ENCODE measurements around the gene NRGN. TPM values are rescaled to one million over a fixed set of nuclear protein-coding genes. Genes with fewer than 3 reads are reported as not detected.

NRGN gene
- total RNA-seq, result 8.2 and 10.9 TPM in 2 replicates

GRCh38 chr11:124739479-124740276 lies at the start of gene NRGN:
NRGN (plus strand) TSS chr11:124739942; CDS start chr11:124740085, 143 bp downstream.

GRCh38 chr11:124751741-124752470 lies 12.2 kb downstream of the NRGN start, which contains the start of gene VSIG2:
VSIG2 (minus strand) TSS chr11:124752255; CDS start chr11:124752137, 118 bp downstream.

GRCh38 chr11:124762105-124762623 lies 22.4 kb downstream of the NRGN start, which contains the start of gene ESAM:
ESAM (minus strand) TSS chr11:124762290; CDS start chr11:124762154, 136 bp downstream.

Other genes starting within 250 kb of the NRGN start
- gene OR8B12, start 196.3 kb upstream of the NRGN start, total RNA-seq, result not detected in 2 replicates
- not detected in 2 replicates for gene OR8A1, start 169.9 kb upstream of the NRGN start, total RNA-seq
- gene PANX3, start 128.5 kb upstream of the NRGN start, total RNA-seq, result not detected in 2 replicates
- gene TBRG1, start 117.1 kb upstream of the NRGN start, total RNA-seq, result 21.7 TPM in 2 replicates
- gene SIAE, start 66.2 kb upstream of the NRGN start, total RNA-seq, result 18.2 and 20.4 TPM in 2 replicates
- gene SPA17, start 66.0 kb upstream of the NRGN start, total RNA-seq, result 10.4 and 10.6 TPM in 2 replicates
- 0.27 and 0.43 TPM in 2 replicates for gene VSIG2, start 12.3 kb downstream of the NRGN start, total RNA-seq
- 136 and 154 TPM in 2 replicates for gene ESAM, start 22.3 kb downstream of the NRGN start, total RNA-seq
- gene MSANTD2, start 60.5 kb downstream of the NRGN start, total RNA-seq, result 20.1 and 23.7 TPM in 2 replicates
- gene ROBO3, start 125.5 kb downstream of the NRGN start, total RNA-seq, result 18.1 and 19.9 TPM in 2 replicates
- 265 and 303 TPM in 2 replicates for gene ROBO4, start 157.9 kb downstream of the NRGN start, total RNA-seq
- gene HEPN1, start 179.3 kb downstream of the NRGN start, total RNA-seq, result 0.13 TPM in 1 of 2 replicates, not detected in the other
- not detected in 2 replicates for gene HEPACAM, start 196.1 kb downstream of the NRGN start, total RNA-seq
- 6.6 and 7.7 TPM in 2 replicates for gene CCDC15, start 214.3 kb downstream of the NRGN start, total RNA-seq

Data from thoracic aorta endothelial cell (primary cell).